Activated B cell treated with CpG ODN at 0.5 μM for 24 hours (primary cell): ENCODE results near the gene KCNQ2. TPM values are rescaled to one million over a fixed set of nuclear protein-coding genes. Genes with fewer than 3 reads are reported as not detected.

Experiments used
- ATAC-seq: fragments of 200-7000 bp; cut with Tn5 transposase; one replicate; pipeline ENCODE4 v1.10.0; 2021; ENCODE audit warnings: low read depth, mild to moderate bottlenecking, moderate library complexity
- CTCF ChIA-PET: fragments of 350-600 bp; sonication (Branson Sonifier 250); formaldehyde crosslinking; loops from one replicate; lab custom pipeline; 2021; ENCODE audit warnings: antibody characterized with exemption; lab: Charles Lee
- POLR2A ChIA-PET: fragments of 350-600 bp; sonication (Branson Sonifier 250); formaldehyde crosslinking; loops from one replicate; lab custom pipeline; 2021; ENCODE audit warnings: antibody characterized with exemption; lab: Charles Lee
- DNase-seq: peaks from one replicate; pipeline ENCODE4 v3.0.0; 2022
- H3K27ac Mint-ChIP-seq: one replicate; pipeline ENCODE4 v1.8.0; 2020; ENCODE audit warnings: mixed read lengths
- H3K27me3 Mint-ChIP-seq: one replicate; pipeline ENCODE4 v1.8.0; 2021; ENCODE audit warnings: mixed read lengths
- H3K36me3 Mint-ChIP-seq: one replicate; pipeline ENCODE4 v1.8.0; 2021; ENCODE audit warnings: low read depth, mixed read lengths
- H3K4me1 Mint-ChIP-seq: one replicate; pipeline ENCODE4 v1.8.0; 2021; ENCODE audit warnings: mixed read lengths
- H3K4me3 Mint-ChIP-seq: one replicate; pipeline ENCODE4 v1.8.0; 2020; ENCODE audit warnings: mild to moderate bottlenecking, mixed read lengths
- H3K9me3 Mint-ChIP-seq: one replicate; pipeline ENCODE4 v1.8.0; 2020; ENCODE audit warnings: mixed read lengths
- intact Hi-C: fragments of 100-400 bp; cut with micrococcal nuclease; formaldehyde crosslinking; loops from one replicate; pipeline ENCODE4 v1.15.1; 2024
- total RNA-seq: library from RNA; stranded (reverse); gene quantifications from 2 replicates; pipeline ENCODE4 v1.2.3, GENCODE V29; 2022
- TF ChIP-seq, protein P1 (sequence below): fragments of 200-600 bp; IDR thresholded peaks from one replicate; pipeline ENCODE4 v1.8.0; 2022; ENCODE audit warnings: antibody characterized with exemption, mild to moderate bottlenecking

The KCNQ2 gene
- total RNA-seq, 1 donor from 2014 or later, result not detected

- no peak overlapping the region for H3K27ac Mint-ChIP-seq
- intact Hi-C loops, result loop anchor here (1.0 to 5.0 kb wide), 7 partner anchors 24 to 626 kb away; partner anchors contain the start of genes PPDPF and PTK6
Measured at GRCh38 chr20:63495741-63496595, 23.5 kb upstream of the KCNQ2 start.

DNA sequence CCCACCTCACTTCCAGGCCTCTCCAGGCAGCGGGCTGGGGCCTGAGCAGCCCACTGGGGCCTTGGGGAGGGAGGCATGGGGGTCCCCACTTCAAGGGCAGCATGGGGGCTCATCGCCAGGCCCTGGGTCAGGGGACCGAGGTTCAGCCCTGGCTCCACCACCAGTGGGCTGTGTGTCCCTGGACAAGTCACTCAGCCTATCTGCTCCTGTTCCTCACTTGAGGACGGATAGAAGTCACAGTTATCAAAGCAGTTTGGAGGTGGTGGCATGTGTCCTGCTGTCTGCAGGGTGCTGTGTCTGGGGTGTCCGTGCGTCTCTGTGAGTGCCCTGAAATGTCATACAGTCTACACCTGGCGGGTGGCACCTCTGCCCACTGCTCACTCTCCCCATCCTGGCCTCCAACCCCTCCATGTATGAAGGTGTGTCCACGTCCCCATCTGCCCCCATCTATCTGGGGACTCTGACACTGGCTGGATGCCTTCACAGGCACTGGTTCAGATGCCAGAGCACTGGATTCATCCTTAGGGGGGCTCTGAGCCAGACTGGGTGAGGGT lies 22.8 kb upstream of the KCNQ2 start:
- no peaks in the 10 kb centered on the region for H3K9me3 Mint-ChIP-seq
- no peaks in the 10 kb centered on the region for H3K36me3 Mint-ChIP-seq
- H3K4me3 Mint-ChIP-seq, result no peak overlapping the region
- peaks cover 4% of the 10 kb centered on the region for H3K4me1 Mint-ChIP-seq
- no peak overlapping the region for H3K27ac Mint-ChIP-seq
- TF ChIP-seq, protein P1, sequence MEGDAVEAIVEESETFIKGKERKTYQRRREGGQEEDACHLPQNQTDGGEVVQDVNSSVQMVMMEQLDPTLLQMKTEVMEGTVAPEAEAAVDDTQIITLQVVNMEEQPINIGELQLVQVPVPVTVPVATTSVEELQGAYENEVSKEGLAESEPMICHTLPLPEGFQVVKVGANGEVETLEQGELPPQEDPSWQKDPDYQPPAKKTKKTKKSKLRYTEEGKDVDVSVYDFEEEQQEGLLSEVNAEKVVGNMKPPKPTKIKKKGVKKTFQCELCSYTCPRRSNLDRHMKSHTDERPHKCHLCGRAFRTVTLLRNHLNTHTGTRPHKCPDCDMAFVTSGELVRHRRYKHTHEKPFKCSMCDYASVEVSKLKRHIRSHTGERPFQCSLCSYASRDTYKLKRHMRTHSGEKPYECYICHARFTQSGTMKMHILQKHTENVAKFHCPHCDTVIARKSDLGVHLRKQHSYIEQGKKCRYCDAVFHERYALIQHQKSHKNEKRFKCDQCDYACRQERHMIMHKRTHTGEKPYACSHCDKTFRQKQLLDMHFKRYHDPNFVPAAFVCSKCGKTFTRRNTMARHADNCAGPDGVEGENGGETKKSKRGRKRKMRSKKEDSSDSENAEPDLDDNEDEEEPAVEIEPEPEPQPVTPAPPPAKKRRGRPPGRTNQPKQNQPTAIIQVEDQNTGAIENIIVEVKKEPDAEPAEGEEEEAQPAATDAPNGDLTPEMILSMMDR, result no peak
- CTCF ChIA-PET, result interaction anchor here (1.0 to 1.6 kb wide), 3 partner anchors 26 to 625 kb away, joined by 3 to 4 read pairs (median 3); partner anchors contain the start of gene PPDPF
- POLR2A ChIA-PET, result interaction anchor here (0.6 kb wide), 1 partner anchor 32 kb away, joined by 3 read pairs; no protein-coding TSS in a partner anchor
- intact Hi-C loops, result loop anchor here (5.0 kb wide), 1 partner anchor 627 kb away; no protein-coding TSS in a partner anchor
- DNase-seq (no peak), ATAC-seq (no peak)
- H3K27me3 Mint-ChIP-seq, result peaks cover 9% of the 10 kb centered on the region

More at GRCh38 chr20:63495741-63496595, 23.5 kb upstream of the KCNQ2 start:
- POLR2A ChIA-PET, result interaction anchor here (0.6 to 2.8 kb wide), 5 partner anchors 24 to 627 kb away, joined by 3 to 21 read pairs (median 5); partner anchors contain the start of gene PPDPF
- TF ChIP-seq, protein P1, result peak; percentile 58
- H3K27me3 Mint-ChIP-seq, result peaks cover 9% of the 10 kb centered on the region
- ATAC-seq (peak; percentile 74), DNase-seq (peak; percentile 73)
- peak overlapping the region; percentile 59 for H3K4me3 Mint-ChIP-seq
- H3K4me1 Mint-ChIP-seq, result peaks cover 4% of the 10 kb centered on the region
- CTCF ChIA-PET, result interaction anchor here (0.8 to 2.3 kb wide), 11 partner anchors 14 to 625 kb away, joined by 3 to 12 read pairs (median 4); partner anchors contain the start of genes PPDPF, PTK6 and TPD52L2
- no peaks in the 10 kb centered on the region for H3K36me3 Mint-ChIP-seq
- no peaks in the 10 kb centered on the region for H3K9me3 Mint-ChIP-seq

GRCh38 chr20:63494420-63495166 lies 22.1 kb upstream of the KCNQ2 start:
- Mint-ChIP-seq H3K4me1 (peaks cover 4% of the 10 kb centered on the region), H3K4me3 (no peak overlapping the region), H3K27me3 (peaks cover 12% of the 10 kb centered on the region), H3K9me3 (no peaks in the 10 kb centered on the region), H3K36me3 (no peaks in the 10 kb centered on the region), H3K27ac (no peak overlapping the region)
- TF ChIP-seq, protein P1, result no peak
- DNase-seq (no peak), ATAC-seq (no peak)
- ChIA-PET POLR2A (no interaction called here), CTCF (no interaction called here)
- intact Hi-C loops, result loop anchor here (5.0 kb wide), 1 partner anchor 628 kb away; no protein-coding TSS in a partner anchor

GRCh38 chr20:63494084-63494419 lies 21.6 kb upstream of the KCNQ2 start:
- no peaks in the 10 kb centered on the region for H3K36me3 Mint-ChIP-seq
- peaks cover 4% of the 10 kb centered on the region for H3K4me1 Mint-ChIP-seq
- no peak for ATAC-seq
- intact Hi-C loops, result no loop called here
- CTCF ChIA-PET, result interaction anchor here (1.1 kb wide), 1 partner anchor 480 kb away, joined by 4 read pairs; no protein-coding TSS in a partner anchor
- H3K9me3 Mint-ChIP-seq, result no peaks in the 10 kb centered on the region
- H3K27ac Mint-ChIP-seq, result no peak overlapping the region
- TF ChIP-seq, protein P1, result no peak
- peaks cover 14% of the 10 kb centered on the region for H3K27me3 Mint-ChIP-seq
- POLR2A ChIA-PET, result no interaction called here
- H3K4me3 Mint-ChIP-seq, result no peak overlapping the region
- no peak for DNase-seq
